Esophagus muscularis mucosa (tissue), 4 donors: ENCODE measurements around the gene C16orf86. TPM values are rescaled to one million over a fixed set of nuclear protein-coding genes. Genes with fewer than 3 reads are reported as not detected.

Experiments used
- DNase-seq: peaks from one replicate; pipeline ENCODE4 v3.0.0-alpha.2; 2017; ENCODE audit errors: extremely low spot score
- H3K27ac ChIP-seq, 4 donors: fragments of 200-600 bp; sonication (generic); replicated peaks in 1 of 4; 1 replicate in 3 of 4; 2 replicates in 1 of 4; pipeline ENCODE4 v1.5.1; 2016 to 2019; ENCODE audit warnings: mild to moderate bottlenecking in 1 of 4
- H3K27me3 ChIP-seq, 4 donors: fragments of 200-600 bp; sonication (generic); one replicate each; pipeline versions ENCODE4 v1.5.1 to v1.6.0; 2016 to 2019
- H3K36me3 ChIP-seq, 4 donors: fragments of 200-600 bp; sonication (generic); one replicate each; pipeline ENCODE4 v1.5.1; 2016 to 2019
- H3K4me1 ChIP-seq, 4 donors: fragments of 200-600 bp; sonication (generic); one replicate each; pipeline ENCODE4 v1.5.1; 2016 to 2019
- H3K4me3 ChIP-seq, 4 donors: fragments of 200-600 bp; sonication (generic); 1 replicate in 2 of 4; 2 replicates in 2 of 4; pipeline ENCODE4 v1.5.1; 2016 to 2019; ENCODE audit warnings: mild to moderate bottlenecking in 4 of 4, moderate library complexity in 1 of 4
- H3K9me3 ChIP-seq, 4 donors: fragments of 200-600 bp; sonication (generic); 1 replicate in 3 of 4; 2 replicates in 1 of 4; pipeline ENCODE4 v1.5.1; 2016 to 2019
- CTCF ChIP-seq, 3 experiments: fragments of 200-600 bp in 2 of 3; fragments of 450-650 bp in 1 of 3; sonication (generic) in 2 of 3; IDR thresholded peaks; one replicate each; pipeline ENCODE4 v1.5.1; 2017 to 2019; ENCODE audit warnings: antibody characterized with exemption in 3 of 3, mild to moderate bottlenecking in 2 of 3, moderate library complexity in 1 of 3
- EP300 ChIP-seq: sonication (generic); formaldehyde crosslinking; IDR thresholded peaks from one replicate; pipeline ENCODE4 v1.6.1; 2017; ENCODE audit warnings: antibody characterized with exemption
- POLR2A ChIP-seq: fragments of 450-650 bp; IDR thresholded peaks from one replicate; pipeline ENCODE4 v1.6.1; 2017; ENCODE audit warnings: antibody characterized with exemption, moderate library complexity, mild to moderate bottlenecking, low read depth
- POLR2AphosphoS5 ChIP-seq, 2 donors: sonication (generic); formaldehyde crosslinking; IDR thresholded peaks; one replicate each; pipeline ENCODE4 v1.6.1; 2017; ENCODE audit warnings: antibody characterized with exemption in 2 of 2
- WGBS: methylation state at CpG from one replicate; pipeline ENCODE4 v1.1.5; 2018; 5-methylcytosine and 5-hydroxymethylcytosine counted together
- intact Hi-C: fragments of 100-400 bp; cut with DNase I; formaldehyde crosslinking; loops from one replicate; pipeline ENCODE4 v1.15.1; 2023
- total RNA-seq, 4 donors: library from RNA; depleted of rRNA; stranded (reverse); fragments of >200 nt; gene quantifications; one replicate each; pipeline versions ENCODE4 v1.1.0 to v1.2.1, GENCODE V29; 2016

Gene C16orf86
- 10 to 100 TPM in 2 of 4 donors, 1 to 10 TPM in 2; 5.1 to 15.6 (median 9.1) TPM for total RNA-seq

GRCh38 chr16:67666559-67667452 lies at the start of gene C16orf86, which contains the start of gene ENKD1:
Gene C16orf86 (plus strand): TSS chr16:67666814. CDS start chr16:67666971, 157 bp downstream.
Gene ENKD1 (minus strand): TSS chr16:67666750. CDS start chr16:67666442, 308 bp downstream.
- Histone ChIP-seq H3K27ac (peak within 1 kb of the TSS; percentile 88 to 95 (median 93)), H3K4me1 (peaks cover 25 to 44% (median 36%) of the 10 kb centered on the region in 4 donors), H3K4me3 (peak within 1 kb of the TSS; percentile 67 to 91 (median 81)), H3K27me3 (no peaks in the 10 kb centered on the region), H3K9me3 (no peaks in the 10 kb centered on the region), H3K36me3 (peaks cover 0 to 29% (median 14%) of the 10 kb centered on the region in 4 donors)
- no peak for TF ChIP-seq EP300
- TF ChIP-seq CTCF (IDR thresholded peaks at IDR 0.05) = no peak
- no peak for TF ChIP-seq POLR2A
- peak; percentile 68 to 69 for TF ChIP-seq POLR2AphosphoS5 (IDR thresholded peaks at IDR 0.05)
- WGBS = 8% methylated on average over 15 of the region's 78 CpGs
- no peak for DNase-seq
- intact Hi-C loops = no loop called here

- H3K4me1 ChIP-seq = peaks cover 6 to 13% (median 11%) of the 10 kb centered on the region in 4 donors
- no peak overlapping the region for H3K4me3 ChIP-seq
- DNase-seq = no peak
- peaks cover 43 to 97% (median 91%) of the 10 kb centered on the region in 4 donors for H3K36me3 ChIP-seq
- intact Hi-C loops = no loop called here
- H3K9me3 ChIP-seq = no peaks in the 10 kb centered on the region
- H3K27me3 ChIP-seq = no peaks in the 10 kb centered on the region
- H3K27ac ChIP-seq = no peak overlapping the region
- TF ChIP-seq POLR2A = no peak
- 91% methylated on average over 14 of the region's 14 CpGs for WGBS
These were observed 38.4 kb upstream of the C16orf86 start for GRCh38 chr16:67628216-67628615.

DNA sequence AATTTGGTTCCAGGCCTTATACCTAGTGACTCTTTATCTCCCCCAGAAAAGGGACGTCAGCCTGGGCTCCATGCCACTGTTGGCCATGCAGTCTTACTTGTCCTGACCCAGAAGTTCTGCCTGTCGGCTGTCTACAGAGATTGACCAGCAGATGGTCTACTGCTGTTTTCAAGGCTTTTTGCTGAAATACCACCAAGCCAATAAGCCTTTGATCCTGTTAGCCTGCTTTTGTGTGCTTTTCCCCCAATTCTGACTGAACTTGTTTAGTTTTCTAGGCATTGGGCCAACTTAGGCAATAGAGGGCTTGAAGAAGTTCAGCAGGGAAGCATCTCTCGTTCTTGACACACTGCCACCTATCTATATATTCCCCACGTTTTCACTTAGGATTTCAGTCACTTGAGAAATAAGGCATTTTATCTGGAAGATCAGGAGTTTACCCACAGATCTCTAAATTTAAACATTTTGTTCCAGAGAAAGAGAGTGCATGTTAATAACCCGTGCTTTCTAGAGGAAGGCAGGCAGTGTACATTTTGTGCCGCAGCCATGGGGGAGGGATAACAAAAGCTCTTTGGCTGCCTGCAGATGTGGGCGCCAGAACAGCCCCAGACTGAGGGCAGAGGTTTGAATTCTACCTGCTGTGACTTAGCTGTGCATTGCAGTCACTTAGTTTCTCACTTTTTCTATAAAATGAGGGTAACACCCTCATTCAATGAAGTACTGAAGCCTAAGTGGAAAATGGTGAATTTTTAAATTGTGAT lies 34.0 kb upstream of the C16orf86 start:
- peaks cover 52 to 100% (median 85%) of the 10 kb centered on the region in 4 donors for H3K36me3 ChIP-seq
- no peak overlapping the region for H3K4me3 ChIP-seq
- peaks cover 6 to 17% (median 12%) of the 10 kb centered on the region in 4 donors for H3K4me1 ChIP-seq
- intact Hi-C loops = loop anchor here (5.0 kb wide), 1 partner anchor 70 kb away; the partner anchor contains the start of gene CTCF
- H3K9me3 ChIP-seq = no peaks in the 10 kb centered on the region
- H3K27me3 ChIP-seq = no peaks in the 10 kb centered on the region
- peak overlapping the region in 3 of 4 donors; percentile 0 to 49 (median 23) for H3K27ac ChIP-seq
- 42% methylated on average over 7 of the region's 7 CpGs for WGBS
- no peak for DNase-seq
- no peak for TF ChIP-seq POLR2A
- no peak for TF ChIP-seq EP300
- TF ChIP-seq POLR2AphosphoS5 (IDR thresholded peaks at IDR 0.05) = no peak
- TF ChIP-seq CTCF (IDR thresholded peaks at IDR 0.05) = no peak

- Histone ChIP-seq H3K36me3 (peaks cover 34 to 81% (median 67%) of the 10 kb centered on the region in 4 donors), H3K27me3 (no peaks in the 10 kb centered on the region), H3K27ac (no peak overlapping the region), H3K4me1 (peaks cover 10 to 28% (median 24%) of the 10 kb centered on the region in 4 donors), H3K4me3 (no peak overlapping the region), H3K9me3 (no peaks in the 10 kb centered on the region)
- WGBS = 95% methylated on average over 8 of the region's 8 CpGs
- TF ChIP-seq POLR2A (no peak), EP300 (no peak), POLR2AphosphoS5 (IDR thresholded peaks at IDR 0.05) (no peak), CTCF (IDR thresholded peaks at IDR 0.05) (no peak)
- DNase-seq = no peak
- intact Hi-C loops = no loop called here
These were observed 29.9 kb upstream of the C16orf86 start for GRCh38 chr16:67636713-67637112.
